ENCODE measurements around the gene PACSIN3.

GRCh38 chr11:47139878-47140277 is 46.4 kb downstream of the PACSIN3 start:
- TF ChIP-seq HDGF (IDR thresholded peaks at IDR 0.05; ENCODE audit: borderline replicate concordance) (no peak), NFRKB (IDR thresholded peaks at IDR 0.05) (no peak), FOXA1 (IDR thresholded peaks at IDR 0.05) (no peak), SP1 (IDR thresholded peaks at IDR 0.05) (no peak), CTBP1 (IDR thresholded peaks at IDR 0.05; ENCODE audit: borderline replicate concordance) (no peak), TARDBP (IDR thresholded peaks at IDR 0.05) (no peak), LEF1 (IDR thresholded peaks at IDR 0.05; ENCODE audit: borderline replicate concordance) (no peak), L3MBTL2 (conservative IDR thresholded peaks at IDR 0.05) (no peak), BHLHE40 (IDR thresholded peaks at IDR 0.05; ENCODE audit: borderline replicate concordance) (no peak)
